BLaER1 (cell line): Measurements from ENCODE around the gene TBR1.

ENCODE experiments used
- H3K27ac ChIP-seq: shearing (Covaris generic); formaldehyde crosslinking; 2 replicates; pipeline ENCODE4 v1.8.1; 2022
- H3K27me3 ChIP-seq: shearing (Covaris generic); formaldehyde crosslinking; 2 replicates; pipeline ENCODE4 v1.8.1; 2022
- H3K36me3 ChIP-seq: shearing (Covaris generic); formaldehyde crosslinking; 2 replicates; pipeline ENCODE4 v1.8.1; 2022
- H3K4me1 ChIP-seq: shearing (Covaris generic); formaldehyde crosslinking; 2 replicates; pipeline ENCODE4 v1.8.1; 2022
- H3K4me2 ChIP-seq: shearing (Covaris generic); formaldehyde crosslinking; 2 replicates; pipeline ENCODE4 v1.8.1; 2022
- H3K4me3 ChIP-seq: shearing (Covaris generic); formaldehyde crosslinking; 2 replicates; pipeline ENCODE4 v1.8.1; 2022
- H3K9ac ChIP-seq: shearing (Covaris generic); formaldehyde crosslinking; 2 replicates; pipeline ENCODE4 v1.8.1; 2022
- H3K9me3 ChIP-seq: shearing (Covaris generic); formaldehyde crosslinking; 2 replicates; pipeline ENCODE4 v1.8.1; 2022
- H4K20me1 ChIP-seq: shearing (Covaris generic); formaldehyde crosslinking; 2 replicates; pipeline ENCODE4 v1.8.1; 2022
- Cebpa-rat ChIP-seq: shearing (Covaris generic); IDR thresholded peaks from 2 replicates; pipeline ENCODE4 v1.8.1; 2022

The TBR1 gene

DNA sequence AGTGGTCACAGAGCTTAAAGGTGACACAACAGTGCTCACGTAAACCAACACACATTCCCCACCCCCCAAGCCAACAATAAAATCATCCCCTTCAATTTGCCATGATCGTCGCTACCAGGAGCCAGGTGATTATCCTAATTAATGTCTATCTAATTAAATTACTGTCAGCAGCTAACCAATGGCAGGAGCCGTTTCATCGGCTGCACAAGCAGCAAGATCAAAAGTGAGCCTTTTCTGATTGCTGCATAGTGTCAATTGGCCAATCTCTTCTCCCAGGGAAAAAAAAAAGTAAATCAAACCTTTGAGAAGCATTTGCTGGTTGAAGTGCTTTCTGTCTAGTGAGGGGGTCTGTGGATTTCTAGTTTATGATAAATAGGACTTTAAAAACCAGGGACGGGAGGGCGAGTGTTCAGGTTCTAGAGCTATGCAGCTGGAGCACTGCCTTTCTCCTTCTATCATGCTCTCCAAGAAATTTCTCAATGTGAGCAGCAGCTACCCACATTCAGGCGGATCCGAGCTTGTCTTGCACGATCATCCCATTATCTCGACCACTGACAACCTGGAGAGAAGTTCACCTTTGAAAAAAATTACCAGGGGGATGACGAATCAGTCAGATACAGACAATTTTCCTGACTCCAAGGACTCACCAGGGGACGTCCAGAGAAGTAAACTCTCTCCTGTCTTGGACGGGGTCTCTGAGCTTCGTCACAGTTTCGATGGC, at the start of gene TBR1:
Gene TBR1 (plus strand): TSS at position 311 of the 721 bp plus-strand sequence. CDS start 114 bp downstream, at position 425.
- H4K20me1 ChIP-seq, result peaks cover 100% of the 10 kb centered on the region
- peaks cover 18% of the 10 kb centered on the region for H3K4me1 ChIP-seq
- H3K4me3 ChIP-seq, result no peak within 1 kb of the TSS
- no peak for TF ChIP-seq Cebpa-rat
- H3K27ac ChIP-seq, result no peak within 1 kb of the TSS
- peaks cover 95% of the 10 kb centered on the region for H3K27me3 ChIP-seq
- peaks cover 18% of the 10 kb centered on the region for H3K9me3 ChIP-seq
- H3K36me3 ChIP-seq, result peaks cover 3% of the 10 kb centered on the region; the same call in 1 of the 2 replicates
- peak within 1 kb of the TSS; percentile 78; the same call in 1 of the 2 replicates for H3K4me2 ChIP-seq
- no peak within 1 kb of the TSS for H3K9ac ChIP-seq

DNA sequence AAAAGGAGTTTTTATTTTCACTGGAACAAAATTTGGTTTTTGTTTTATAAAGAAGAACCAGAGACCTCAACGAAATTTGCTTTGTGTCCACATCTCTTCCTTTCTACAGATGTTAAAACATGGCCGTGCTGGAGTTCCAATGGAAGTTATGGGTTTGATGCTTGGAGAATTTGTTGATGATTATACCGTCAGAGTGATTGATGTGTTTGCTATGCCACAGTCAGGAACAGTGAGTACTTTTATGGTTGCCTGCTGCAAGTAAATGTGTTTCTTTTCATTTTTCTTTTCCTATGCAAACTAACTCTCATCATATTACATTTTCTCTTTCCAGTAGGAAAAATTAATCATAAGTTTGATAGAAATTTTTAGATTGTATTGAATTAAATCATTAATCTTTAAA, 48.4 kb upstream of the TBR1 start:
- H3K27ac ChIP-seq, result no peak overlapping the region
- H3K9me3 ChIP-seq, result peaks cover 15% of the 10 kb centered on the region
- 0 out of 2 replicates have a peak, but pooled peaks cover 5% of the 10 kb centered on the region for H4K20me1 ChIP-seq
- H3K36me3 ChIP-seq, result peaks cover 63% of the 10 kb centered on the region
- peaks cover 17% of the 10 kb centered on the region for H3K4me1 ChIP-seq
- H3K9ac ChIP-seq, result no peak overlapping the region
- H3K4me2 ChIP-seq, result no peak overlapping the region
- H3K4me3 ChIP-seq, result no peak overlapping the region
- no peak for TF ChIP-seq Cebpa-rat
- H3K27me3 ChIP-seq, result no peaks in the 10 kb centered on the region

DNA sequence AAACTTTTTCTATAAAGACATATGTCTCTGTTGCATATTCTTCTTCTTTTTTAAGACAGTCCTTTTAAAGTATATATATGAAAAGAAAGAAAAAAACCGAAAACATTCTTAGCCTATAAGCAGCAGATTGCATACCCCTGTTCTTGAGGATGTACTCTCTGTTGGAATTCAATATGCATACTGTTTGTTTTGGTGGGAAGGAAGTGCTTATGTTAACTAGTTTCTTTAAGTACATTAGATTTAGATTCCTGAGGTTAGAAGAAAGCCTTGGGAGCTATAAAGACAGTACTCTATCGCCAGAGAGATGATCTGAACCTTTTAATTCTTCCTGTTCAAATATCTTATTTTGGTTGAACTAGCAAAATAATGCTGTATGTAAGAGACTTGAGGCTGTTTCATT, 46.8 kb upstream of the TBR1 start:
- no peak overlapping the region for H3K27ac ChIP-seq
- no peaks in the 10 kb centered on the region for H3K27me3 ChIP-seq
- 0 out of 2 replicates have a peak, but pooled peaks cover under 1% of the 10 kb centered on the region for H3K9me3 ChIP-seq
- H4K20me1 ChIP-seq, result 0 out of 2 replicates have a peak, but pooled peaks cover 5% of the 10 kb centered on the region
- no peak for TF ChIP-seq Cebpa-rat
- H3K36me3 ChIP-seq, result peaks cover 53% of the 10 kb centered on the region
- peaks cover 11% of the 10 kb centered on the region for H3K4me1 ChIP-seq
- no peak overlapping the region for H3K9ac ChIP-seq
- H3K4me2 ChIP-seq, result no peak overlapping the region
- no peak overlapping the region for H3K4me3 ChIP-seq

DNA sequence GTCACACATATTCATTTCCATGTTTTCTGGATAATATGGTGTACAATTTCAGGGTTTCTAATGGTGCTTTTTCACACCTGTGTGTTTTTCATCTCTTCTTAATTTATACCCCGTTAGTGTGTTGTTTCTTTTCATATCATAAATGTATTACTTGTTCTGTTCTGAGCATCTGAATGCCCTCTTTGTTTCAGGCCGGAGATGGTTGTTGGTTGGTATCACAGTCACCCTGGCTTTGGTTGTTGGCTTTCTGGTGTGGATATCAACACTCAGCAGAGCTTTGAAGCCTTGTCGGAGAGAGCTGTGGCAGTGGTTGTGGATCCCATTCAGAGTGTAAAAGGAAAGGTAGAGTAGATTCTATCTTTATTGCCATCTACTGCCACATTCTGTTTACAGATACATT, 45.1 kb upstream of the TBR1 start:
- Histone ChIP-seq H4K20me1 (0 out of 2 replicates have a peak, but pooled peaks cover 5% of the 10 kb centered on the region), H3K36me3 (peaks cover 63% of the 10 kb centered on the region), H3K4me2 (no peak overlapping the region), H3K9me3 (no peaks in the 10 kb centered on the region), H3K4me1 (no peaks in the 10 kb centered on the region), H3K4me3 (no peak overlapping the region), H3K27ac (no peak overlapping the region), H3K9ac (no peak overlapping the region), H3K27me3 (no peaks in the 10 kb centered on the region)
- no peak for TF ChIP-seq Cebpa-rat

DNA sequence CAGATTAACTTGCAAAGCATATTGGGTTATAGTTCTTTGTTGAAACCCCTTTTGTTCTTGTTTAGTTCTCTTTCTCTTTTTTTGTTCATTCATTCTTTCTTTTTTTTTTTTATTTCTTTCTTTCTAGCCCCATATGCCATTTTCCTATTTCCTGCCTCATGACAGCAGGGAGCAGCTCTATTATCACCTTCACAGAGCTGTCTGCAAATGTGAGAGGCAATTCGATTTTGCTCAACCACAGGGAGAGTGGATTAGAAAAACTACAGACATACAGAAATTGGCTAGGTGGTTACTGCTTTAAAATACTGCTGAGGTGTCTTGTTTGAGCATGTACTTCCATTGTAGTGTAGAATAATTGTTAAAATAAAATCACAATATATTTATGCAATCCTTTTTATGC, 44.2 kb upstream of the TBR1 start:
- Histone ChIP-seq H3K36me3 (peaks cover 64% of the 10 kb centered on the region), H3K4me1 (no peaks in the 10 kb centered on the region), H3K27me3 (no peaks in the 10 kb centered on the region), H3K4me2 (no peak overlapping the region), H3K4me3 (no peak overlapping the region), H3K9me3 (no peaks in the 10 kb centered on the region), H4K20me1 (0 out of 2 replicates have a peak, but pooled peaks cover under 1% of the 10 kb centered on the region), H3K9ac (no peak overlapping the region), H3K27ac (no peak overlapping the region)
- TF ChIP-seq Cebpa-rat, result no peak

DNA sequence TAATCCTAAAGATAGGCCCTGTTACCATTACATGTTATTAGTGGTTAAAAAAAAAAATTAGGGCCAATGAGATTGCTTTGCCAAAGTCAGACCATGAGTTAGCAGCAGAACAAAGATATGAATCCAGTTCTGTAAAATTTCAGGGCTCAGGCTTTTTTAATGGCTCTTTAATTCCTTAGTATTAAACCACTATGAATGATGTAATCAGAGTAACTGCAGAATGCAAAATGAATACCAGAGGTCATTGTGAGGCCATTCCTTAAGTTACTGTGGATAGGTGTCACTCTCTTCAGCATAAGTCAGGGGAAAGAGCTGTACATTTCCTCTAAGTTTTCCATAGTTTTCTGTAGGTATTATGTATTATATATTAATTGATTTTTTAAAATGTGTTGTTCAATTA, 42.2 kb upstream of the TBR1 start:
- H3K9ac ChIP-seq, result no peak overlapping the region

DNA sequence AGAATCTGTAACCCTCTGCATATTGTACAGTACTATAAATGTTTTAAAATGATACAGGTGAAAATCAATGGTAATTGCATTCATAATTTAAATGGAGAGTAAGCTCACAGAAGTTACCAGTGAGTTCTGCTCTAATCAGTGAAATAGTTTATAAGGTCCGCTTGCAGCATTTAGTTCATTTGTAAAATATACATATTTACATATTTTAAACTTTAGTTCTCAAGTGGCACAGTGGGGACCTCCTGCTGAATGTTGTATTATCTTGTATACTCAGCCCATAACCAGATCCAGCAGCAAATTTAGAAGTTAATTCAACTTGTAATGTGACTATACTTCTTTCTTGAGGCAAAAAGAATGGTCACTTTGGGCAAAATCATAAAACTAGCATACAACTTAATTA, 41.7 kb upstream of the TBR1 start:
- Histone ChIP-seq H3K9ac (no peak overlapping the region), H3K36me3 (peaks cover 59% of the 10 kb centered on the region), H4K20me1 (no peaks in the 10 kb centered on the region), H3K27ac (no peak overlapping the region), H3K9me3 (no peaks in the 10 kb centered on the region), H3K27me3 (no peaks in the 10 kb centered on the region), H3K4me2 (no peak overlapping the region), H3K4me3 (no peak overlapping the region), H3K4me1 (no peaks in the 10 kb centered on the region)
- no peak for TF ChIP-seq Cebpa-rat

More for the DNA sequence above, 42.2 kb upstream of the TBR1 start:
- no peak overlapping the region for H3K4me2 ChIP-seq
- H3K36me3 ChIP-seq, result peaks cover 59% of the 10 kb centered on the region
- no peaks in the 10 kb centered on the region for H4K20me1 ChIP-seq
- H3K27me3 ChIP-seq, result no peaks in the 10 kb centered on the region
- H3K4me1 ChIP-seq, result no peaks in the 10 kb centered on the region
- no peak for TF ChIP-seq Cebpa-rat
- H3K4me3 ChIP-seq, result no peak overlapping the region
- H3K9me3 ChIP-seq, result no peaks in the 10 kb centered on the region
- no peak overlapping the region for H3K27ac ChIP-seq

GRCh38 chr2:161379740-161380139, 36.4 kb upstream of the TBR1 start:
- Histone ChIP-seq H3K4me3 (no peak overlapping the region), H3K27me3 (no peaks in the 10 kb centered on the region), H3K4me2 (no peak overlapping the region), H3K4me1 (peaks cover 9% of the 10 kb centered on the region), H3K36me3 (peaks cover 33% of the 10 kb centered on the region), H3K27ac (no peak overlapping the region), H3K9ac (no peak overlapping the region), H4K20me1 (no peaks in the 10 kb centered on the region), H3K9me3 (no peaks in the 10 kb centered on the region)
- TF ChIP-seq Cebpa-rat, result no peak

DNA sequence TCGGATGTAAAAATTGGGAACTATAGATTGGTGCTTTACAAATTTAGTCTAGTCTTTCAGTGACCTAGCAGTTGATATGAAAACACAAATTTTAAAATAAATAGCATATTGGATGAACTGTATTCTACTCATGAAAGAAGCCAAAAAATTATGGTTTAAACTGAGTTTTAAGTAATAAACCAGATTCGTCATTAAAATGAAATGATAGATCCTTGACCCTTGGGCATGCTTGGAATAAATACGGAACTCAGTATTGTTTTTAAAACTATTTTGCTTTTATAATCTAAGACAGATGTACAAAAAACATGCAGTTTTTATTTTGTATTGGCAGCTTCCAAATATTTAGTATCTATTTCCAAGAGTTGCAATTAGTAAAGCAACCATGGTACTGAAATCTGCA, 34.6 kb upstream of the TBR1 start:
- no peak overlapping the region for H3K27ac ChIP-seq
- H3K9ac ChIP-seq, result no peak overlapping the region
- peaks cover 24% of the 10 kb centered on the region for H3K4me1 ChIP-seq
- H3K4me2 ChIP-seq, result no peak overlapping the region
- no peak overlapping the region for H3K4me3 ChIP-seq
- no peaks in the 10 kb centered on the region for H3K27me3 ChIP-seq
- TF ChIP-seq Cebpa-rat, result no peak
- H3K9me3 ChIP-seq, result no peaks in the 10 kb centered on the region
- H4K20me1 ChIP-seq, result no peaks in the 10 kb centered on the region
- peaks cover 24% of the 10 kb centered on the region for H3K36me3 ChIP-seq

DNA sequence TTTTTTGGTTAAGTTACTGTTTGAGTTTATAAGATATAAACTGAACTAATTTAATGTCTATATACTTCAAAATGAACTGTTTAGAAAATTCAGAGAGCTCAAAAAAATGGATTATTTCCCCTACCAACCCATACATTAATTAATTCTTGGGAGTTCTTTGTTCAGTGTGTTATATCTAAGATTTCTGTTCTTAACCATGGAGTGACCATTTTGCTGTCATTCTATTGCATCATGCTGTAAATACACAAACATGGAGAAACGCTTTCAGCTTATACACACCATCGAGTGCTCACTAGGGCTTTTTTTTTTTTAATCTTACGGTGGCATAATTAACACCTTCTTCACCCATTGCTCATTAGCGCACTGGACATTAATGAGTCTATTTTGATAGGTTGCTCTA, 33.4 kb upstream of the TBR1 start:
- no peaks in the 10 kb centered on the region for H3K27me3 ChIP-seq
- no peaks in the 10 kb centered on the region for H4K20me1 ChIP-seq
- no peaks in the 10 kb centered on the region for H3K9me3 ChIP-seq
- H3K4me1 ChIP-seq, result peaks cover 36% of the 10 kb centered on the region
- H3K4me2 ChIP-seq, result no peak overlapping the region
- H3K4me3 ChIP-seq, result no peak overlapping the region
- H3K27ac ChIP-seq, result no peak overlapping the region
- H3K36me3 ChIP-seq, result peaks cover 19% of the 10 kb centered on the region
- no peak for TF ChIP-seq Cebpa-rat
- H3K9ac ChIP-seq, result no peak overlapping the region
